Bronchus fibroblast of lung (primary cell): ENCODE results near the gene C1QTNF8. TPM values are rescaled to one million over a fixed set of nuclear protein-coding genes. Genes with fewer than 3 reads are reported as not detected.

Experiments used
- total RNA-seq: library from RNA; depleted of rRNA; stranded (reverse); fragments of >200 nt; gene quantifications from 2 replicates; pipeline ENCODE4 v1.2.3, GENCODE V29; 2015

The C1QTNF8 gene
- total RNA-seq = not detected in 2 replicates

GRCh38 chr16:1096169-1097082 is at the start of gene C1QTNF8:
TSS of gene C1QTNF8 (minus strand) at chr16:1096244. CDS start at chr16:1094922, 1,322 bp downstream.

GRCh38 chr16:1072526-1073261 is 23.4 kb downstream of the C1QTNF8 start, which contains the start of gene SSTR5:
TSS of gene SSTR5 (plus strand) at chr16:1072747. CDS start at chr16:1078869, 6,122 bp downstream.

Other genes starting within 250 kb of the C1QTNF8 start
- gene LMF1, start 125.3 kb downstream of the C1QTNF8 start, total RNA-seq = 15.1 and 16.4 TPM in 2 replicates
- 0.15 TPM in 1 of 2 replicates, not detected in the other for gene SOX8, start 114.5 kb downstream of the C1QTNF8 start, total RNA-seq
- gene SSTR5, start 23.5 kb downstream of the C1QTNF8 start, total RNA-seq = not detected in 2 replicates
- gene CACNA1H, start 56.9 kb upstream of the C1QTNF8 start, total RNA-seq = 0.34 and 0.59 TPM in 2 replicates
- not detected in 2 replicates for gene TPSG1, start 129.0 kb upstream of the C1QTNF8 start, total RNA-seq
- not detected in 2 replicates for gene TPSB2, start 133.9 kb upstream of the C1QTNF8 start, total RNA-seq
- gene TPSAB1, start 144.5 kb upstream of the C1QTNF8 start, total RNA-seq = not detected in 2 replicates
- gene TPSD1, start 159.8 kb upstream of the C1QTNF8 start, total RNA-seq = not detected in 2 replicates
- gene UBE2I, start 213.4 kb upstream of the C1QTNF8 start, total RNA-seq = 71.1 and 91.0 TPM in 2 replicates
- 0.50 and 0.74 TPM in 2 replicates for gene BAIAP3, start 237.4 kb upstream of the C1QTNF8 start, total RNA-seq